Midbrain (tissue), 1 donor: ENCODE results near the gene ACSF2.

ENCODE experiments used
- DNase-seq: peaks from one replicate; lab custom pipeline; 2025; lab: John Stamatoyannopoulos, UW

ACSF2 gene

DNA sequence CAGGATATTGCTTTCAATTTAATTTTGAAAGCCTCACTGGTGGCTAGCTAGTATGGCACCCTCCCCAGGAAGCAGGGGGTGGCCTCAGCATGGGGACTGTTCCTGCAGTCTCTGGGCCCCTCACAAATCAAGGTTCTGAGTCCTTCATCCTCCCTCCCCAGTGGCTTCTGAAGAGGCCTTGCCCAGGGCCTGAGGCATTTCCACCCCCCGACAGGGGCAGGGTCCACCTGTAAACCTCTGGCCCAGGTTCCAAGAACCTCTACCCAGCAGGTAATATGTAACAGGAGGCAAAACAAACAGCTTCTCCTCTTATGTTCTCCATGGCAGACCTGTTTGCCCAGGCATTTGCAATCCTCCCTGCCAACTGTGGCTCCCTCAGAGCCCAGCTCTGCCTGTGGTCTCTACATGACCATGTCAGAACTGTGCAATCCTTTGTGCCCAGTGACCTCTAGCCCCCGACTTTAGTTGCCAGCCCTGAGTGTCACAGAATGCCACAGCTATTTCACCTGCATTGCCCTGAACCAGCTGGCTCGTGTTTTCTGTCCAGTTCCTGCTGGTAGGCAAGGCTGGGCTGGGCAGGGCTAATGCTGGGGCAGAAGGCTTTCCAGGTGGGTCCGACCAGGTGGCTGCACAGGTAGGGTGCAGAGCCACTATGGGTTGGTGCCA, 14.3 kb downstream of the ACSF2 start:
- no peak for DNase-seq

DNA sequence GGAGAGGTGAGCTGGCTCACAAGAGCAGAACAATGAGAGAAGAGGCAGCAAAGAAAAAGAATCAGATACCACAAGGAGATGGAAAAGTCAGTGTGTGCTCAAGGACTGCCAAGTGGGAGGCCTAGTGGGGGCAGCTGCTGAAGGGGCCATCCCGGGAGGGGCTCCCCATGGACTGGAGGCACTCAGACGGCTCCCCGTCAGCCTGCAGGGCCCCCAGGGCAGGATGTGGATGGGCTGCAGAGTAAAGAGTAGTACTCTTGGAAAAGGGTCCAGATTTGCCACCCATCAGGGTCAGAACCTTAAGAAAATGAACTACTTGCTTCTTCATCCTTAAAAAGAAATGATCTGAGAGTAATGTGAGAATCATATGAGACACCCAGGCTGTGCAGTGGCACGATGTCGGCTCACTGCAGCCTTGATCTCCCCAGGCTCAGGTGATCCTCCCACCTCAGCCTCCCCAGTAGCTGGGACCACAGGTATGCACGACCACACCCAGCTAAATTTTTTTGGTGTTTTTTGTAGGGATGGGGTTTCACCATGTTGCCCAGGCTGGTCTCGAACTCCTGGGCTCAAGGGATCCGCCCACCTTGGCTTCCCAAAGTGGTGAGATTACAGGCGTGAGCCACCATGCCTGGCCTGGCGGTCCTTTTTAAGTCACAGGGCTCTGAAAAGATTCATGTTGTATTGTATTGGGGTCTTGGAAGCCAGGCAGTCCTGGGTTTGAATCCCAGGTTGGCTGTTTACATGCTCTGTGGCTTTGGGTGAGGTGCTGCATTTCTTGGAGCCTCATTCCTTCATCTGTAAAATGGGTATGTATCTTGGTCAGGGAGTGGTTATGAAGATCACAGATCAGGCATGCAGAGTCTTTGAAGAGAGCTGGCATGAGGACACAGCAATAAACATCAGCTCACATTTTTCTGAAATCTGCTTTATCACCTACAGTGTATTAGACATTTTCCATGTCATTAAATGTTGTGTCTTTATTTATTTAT, 15.1 kb downstream of the ACSF2 start:
- no peak for DNase-seq

GRCh38 chr17:50443505-50443974, 17.5 kb downstream of the ACSF2 start:
- no peak for DNase-seq

- DNase-seq: no peak
Measured at GRCh38 chr17:50444841-50445715, 19.1 kb downstream of the ACSF2 start.

DNA sequence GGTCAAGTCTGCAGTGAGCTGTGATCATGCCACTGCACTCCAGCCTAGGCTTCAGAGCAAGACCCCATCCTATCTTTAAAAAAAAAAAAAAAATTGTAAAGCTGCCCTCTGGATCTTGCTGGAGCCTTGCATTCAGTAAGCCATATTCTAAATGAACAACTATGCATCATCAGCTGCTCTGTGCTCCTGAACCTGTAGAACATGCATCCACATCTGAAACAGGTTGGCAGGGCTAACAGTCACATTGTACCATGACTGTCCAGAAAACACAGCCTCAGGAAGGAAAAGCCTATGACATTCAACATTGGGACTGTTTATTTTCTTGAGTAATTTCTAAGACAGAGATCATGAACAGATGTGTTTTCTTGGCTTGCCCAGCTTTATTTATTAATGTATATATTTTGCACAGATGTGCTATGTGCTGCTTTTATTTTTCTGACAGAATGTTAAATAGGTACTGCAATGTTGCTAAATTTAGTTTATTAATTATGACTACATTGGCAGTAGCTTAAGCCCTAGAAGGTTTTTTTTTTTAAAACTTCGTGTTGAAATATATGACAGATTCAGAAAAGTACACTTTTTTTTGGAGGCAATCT, 19.8 kb downstream of the ACSF2 start:
- no peak for DNase-seq

DNA sequence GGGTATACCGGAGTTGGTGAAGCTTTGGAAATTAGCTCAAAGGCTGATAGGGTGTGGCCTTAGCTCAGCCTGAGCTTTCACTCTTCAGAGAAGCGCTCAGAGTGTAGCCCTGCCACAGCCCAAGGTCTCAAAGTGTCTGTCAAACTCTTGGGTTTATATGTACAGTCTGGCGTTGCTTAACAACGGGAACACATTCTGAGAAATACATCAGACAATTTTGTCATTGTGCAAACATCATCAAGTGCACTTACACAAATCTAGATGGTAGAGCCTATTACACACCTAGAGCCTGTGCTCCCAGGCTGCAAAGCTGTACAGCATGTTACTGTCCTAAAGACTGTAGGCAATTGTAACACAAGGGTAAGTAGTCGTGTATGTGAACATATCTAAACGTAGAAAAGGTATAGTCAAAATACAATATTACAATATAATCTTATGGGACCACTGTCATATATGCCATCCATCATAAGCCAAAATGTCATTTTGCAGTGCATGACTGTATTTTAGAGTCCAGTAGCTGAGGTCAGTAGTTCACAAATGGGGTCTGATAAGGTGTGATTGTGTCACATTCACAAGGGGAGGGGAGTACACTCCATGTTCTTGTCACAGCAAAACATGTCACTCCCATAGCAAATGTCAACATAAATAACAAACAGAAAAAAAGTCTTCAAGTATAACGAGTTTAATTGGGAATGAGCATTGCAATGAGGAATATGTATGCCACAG, 22.0 kb downstream of the ACSF2 start:
- no peak for DNase-seq

DNA sequence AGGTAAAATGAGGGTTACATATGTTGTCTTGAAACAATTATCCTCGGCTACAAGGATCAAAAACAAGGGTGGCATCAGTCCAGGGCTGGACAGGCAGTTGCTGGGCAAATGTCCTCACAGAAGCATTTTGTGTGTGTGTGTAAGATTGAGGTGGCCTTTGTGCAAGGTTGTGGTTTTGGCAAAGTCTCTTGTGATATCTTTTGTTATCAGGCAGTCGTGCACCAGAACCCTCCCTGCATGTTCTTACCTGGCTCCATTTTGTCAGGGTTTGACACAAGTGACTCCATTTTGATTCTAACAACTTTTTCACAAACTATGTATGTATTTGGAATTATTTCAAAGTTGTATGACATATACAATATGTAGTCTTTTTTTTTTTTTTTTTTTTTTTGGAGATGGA, 22.6 kb downstream of the ACSF2 start:
- DNase-seq: no peak

DNA sequence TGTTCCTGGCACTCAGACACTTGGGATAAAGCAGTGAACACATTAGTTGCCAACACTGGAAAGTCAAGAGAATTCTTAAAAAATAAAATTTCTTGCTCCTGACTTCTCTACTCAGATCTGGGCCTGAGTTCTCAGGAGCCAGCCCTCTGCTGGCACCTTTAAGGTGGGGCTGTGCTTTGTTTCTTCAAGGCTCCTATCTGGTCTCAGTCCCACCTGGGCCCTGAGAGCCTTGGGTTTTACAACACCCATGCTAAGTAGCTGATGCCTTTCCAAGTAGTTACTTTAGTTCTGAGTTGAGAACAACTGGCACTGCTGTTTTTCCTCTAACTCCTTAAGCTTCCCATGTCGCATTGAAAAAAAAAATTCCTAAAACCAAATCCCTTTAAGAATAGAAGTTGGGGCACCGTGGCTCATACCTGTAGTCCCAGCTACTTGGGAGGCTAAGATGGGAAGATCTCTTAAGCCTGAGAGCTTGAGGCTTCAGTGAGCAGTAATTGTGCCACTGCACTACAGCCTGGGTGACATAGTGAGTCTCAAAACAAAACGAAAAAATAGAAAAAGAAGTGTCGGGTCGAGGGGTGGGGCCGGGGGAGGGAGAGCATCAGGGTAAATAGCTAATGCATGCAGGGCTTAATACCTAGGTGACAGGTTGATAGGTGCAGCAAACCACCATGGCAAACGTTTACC, 26.1 kb downstream of the ACSF2 start:
- DNase-seq: no peak

- DNase-seq: no peak
Measured at GRCh38 chr17:50452630-50453300, 26.7 kb downstream of the ACSF2 start.

DNA sequence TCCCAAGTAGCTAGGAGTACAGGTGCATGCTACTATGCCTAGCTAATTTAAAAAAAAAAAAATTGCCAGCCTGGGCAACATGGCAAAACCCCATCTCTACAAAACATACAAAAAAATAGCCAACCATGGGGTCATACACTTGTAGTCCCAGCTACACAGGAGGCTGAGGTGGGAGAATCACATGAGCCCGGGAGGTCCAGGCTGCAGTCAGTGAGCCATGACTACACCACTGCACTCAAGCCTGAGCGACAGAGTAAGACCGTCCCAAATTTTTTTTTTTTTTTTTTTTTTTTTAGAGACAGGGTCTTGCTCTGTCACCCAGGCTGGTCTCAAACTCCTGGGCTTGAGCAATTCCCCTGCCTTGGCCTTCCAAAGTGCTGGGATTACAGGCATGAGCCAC, 27.9 kb downstream of the ACSF2 start:
- DNase-seq: no peak

- DNase-seq: no peak
Measured at GRCh38 chr17:50457621-50458020, 31.6 kb downstream of the ACSF2 start.

GRCh38 chr17:50458270-50458669, 32.3 kb downstream of the ACSF2 start:
- DNase-seq: no peak

DNA sequence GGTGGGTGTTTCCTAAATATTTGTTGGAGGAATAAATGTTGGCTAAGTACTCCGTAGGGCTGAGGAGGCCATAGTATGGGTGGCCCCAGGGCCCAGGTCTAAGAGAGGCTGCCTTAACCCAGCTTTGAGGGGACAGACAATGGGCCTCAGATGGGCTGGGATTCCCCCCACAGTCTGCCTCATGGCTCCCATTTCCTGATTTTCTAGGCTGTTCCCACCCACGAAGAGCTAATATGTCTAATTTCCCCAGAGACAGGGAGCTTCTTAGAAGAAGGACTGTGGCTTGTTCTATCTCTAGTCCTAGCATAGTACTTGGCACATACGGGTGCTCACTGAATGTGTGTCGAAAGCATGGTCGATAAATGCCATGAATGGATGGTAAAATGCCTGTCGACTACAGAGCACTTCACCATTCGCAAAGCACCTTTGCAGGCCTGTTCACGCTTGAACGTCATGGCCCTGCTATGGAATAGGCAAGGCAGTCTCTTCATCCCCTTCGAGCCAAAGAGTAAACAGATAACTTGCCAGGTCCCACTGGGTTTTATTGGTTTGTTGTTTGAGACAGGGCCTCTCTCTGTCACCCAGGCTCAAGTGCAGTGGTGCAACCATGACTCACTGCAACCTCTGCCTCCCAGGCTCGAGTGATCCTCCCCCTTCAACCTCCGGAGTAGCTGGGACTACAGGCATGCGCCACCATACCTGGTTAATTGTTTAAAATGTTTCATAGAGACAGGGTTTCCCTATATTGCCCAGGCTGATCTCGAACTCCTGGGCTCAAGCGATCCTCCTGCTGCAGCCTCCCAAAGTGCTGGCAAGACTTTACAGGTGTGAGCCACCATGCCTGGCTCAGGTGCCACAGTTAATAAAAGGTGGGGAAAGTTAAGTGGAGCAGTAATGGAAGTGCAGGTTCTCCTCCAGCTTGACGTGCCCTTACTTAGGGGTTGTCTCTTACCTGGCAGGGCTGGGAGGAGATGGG, 33.0 kb downstream of the ACSF2 start:
- no peak for DNase-seq

DNA sequence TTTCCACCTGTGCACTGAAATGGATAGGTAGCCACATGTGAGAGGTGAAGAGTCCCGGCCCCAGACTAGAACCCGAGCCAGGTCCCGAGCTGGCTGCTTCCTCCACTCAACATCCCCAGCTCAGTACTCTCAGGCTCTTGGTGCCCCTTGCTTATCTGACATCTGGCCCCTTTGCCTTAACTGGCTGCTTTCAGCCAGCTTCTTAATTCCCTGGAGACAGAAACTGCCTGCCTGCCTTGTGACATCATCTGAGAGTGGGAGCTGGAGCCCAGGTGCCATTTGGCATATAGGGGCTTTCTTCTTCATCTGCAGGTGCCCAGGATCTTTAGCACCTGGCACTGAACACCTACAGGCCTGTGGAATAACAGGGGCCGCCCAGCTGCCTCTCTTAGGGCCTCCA, 33.7 kb downstream of the ACSF2 start:
- no peak for DNase-seq

- no peak for DNase-seq
Measured at GRCh38 chr17:50460831-50461526, 35.0 kb downstream of the ACSF2 start.

- no peak for DNase-seq
Measured at GRCh38 chr17:50461550-50462132, 35.6 kb downstream of the ACSF2 start.

DNA sequence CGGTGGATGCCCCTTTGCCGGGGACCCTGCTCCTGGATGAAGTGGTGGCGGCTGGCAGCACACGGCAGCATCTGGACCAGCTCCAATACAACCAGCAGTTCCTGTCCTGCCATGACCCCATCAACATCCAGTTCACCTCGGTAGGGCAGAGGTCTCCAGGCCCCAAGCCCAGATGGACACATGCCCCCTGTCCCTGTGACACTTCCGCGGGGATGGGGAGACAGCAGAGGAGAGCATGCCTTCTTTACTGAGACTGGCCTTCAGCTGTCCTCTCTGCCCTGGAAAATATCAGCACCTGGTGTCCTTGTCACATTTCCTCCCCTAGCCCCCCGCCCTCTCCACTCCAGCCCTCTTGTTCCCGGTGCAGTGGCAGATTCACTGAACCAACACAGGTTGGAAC, 36.4 kb downstream of the ACSF2 start:
- no peak for DNase-seq

DNA sequence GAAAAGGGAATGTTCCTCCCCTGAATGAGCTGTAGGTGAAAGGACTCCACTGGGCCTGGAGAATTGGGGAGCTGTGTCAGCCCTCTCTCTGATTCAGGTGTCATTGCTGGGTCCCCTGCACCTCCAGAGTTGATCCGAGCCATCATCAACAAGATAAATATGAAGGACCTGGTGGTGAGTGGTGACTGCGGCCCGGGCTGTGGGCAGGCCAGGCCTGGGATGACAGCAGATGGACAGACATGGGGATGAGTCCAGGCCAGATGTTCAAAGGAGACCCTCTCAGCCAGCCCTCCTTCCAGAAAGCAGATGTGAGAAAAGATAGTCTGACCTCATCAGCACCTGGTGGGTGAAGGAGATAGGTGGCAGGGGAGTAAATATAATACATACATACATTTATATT, 38.1 kb downstream of the ACSF2 start:
- no peak for DNase-seq
